H9 (cell line): ENCODE data around the gene CA12. TPM values are rescaled to one million over a fixed set of nuclear protein-coding genes. Genes with fewer than 3 reads are reported as not detected.

ENCODE experiments used
- DNase-seq: peaks from one replicate; pipeline ENCODE4 v3.0.0-alpha.2; 2017
- H2AFZ ChIP-seq: one replicate; pipeline ENCODE4 v1.6.1; 2013; ENCODE audit warnings: mild to moderate bottlenecking, low read length, control low read depth, moderate library complexity
- H2AK5ac ChIP-seq: 2 replicates; pipeline ENCODE4 v1.6.1; 2013; ENCODE audit warnings: low read length, control low read depth, mixed read lengths; ENCODE audit not compliant: insufficient read length
- H2BK120ac ChIP-seq: one replicate; pipeline ENCODE4 v1.6.1; 2013; ENCODE audit warnings: low read depth, mild to moderate bottlenecking, low read length, control low read depth, inconsistent platforms; ENCODE audit not compliant: poor library complexity, severe bottlenecking
- H2BK12ac ChIP-seq: 2 replicates; pipeline ENCODE4 v1.6.1; 2013; ENCODE audit warnings: low read length, control low read depth, mixed read lengths, low read depth; ENCODE audit not compliant: insufficient read length
- H2BK15ac ChIP-seq: 2 replicates; pipeline ENCODE4 v1.6.1; 2013; ENCODE audit warnings: low read depth, low read length, control low read depth
- H2BK20ac ChIP-seq: one replicate; pipeline ENCODE4 v1.6.1; 2013; ENCODE audit warnings: low read depth, mild to moderate bottlenecking, low read length, control low read depth, inconsistent platforms; ENCODE audit not compliant: poor library complexity, severe bottlenecking
- H2BK5ac ChIP-seq: 2 replicates; pipeline ENCODE4 v1.6.1; 2013; ENCODE audit warnings: low read length, control low read depth, mixed read lengths; ENCODE audit not compliant: insufficient read length
- H3K14ac ChIP-seq: 2 replicates; pipeline ENCODE4 v1.6.1; 2013; ENCODE audit warnings: low read length, control low read depth; ENCODE audit not compliant: insufficient read depth
- H3K18ac ChIP-seq: 2 replicates; pipeline ENCODE4 v1.6.1; 2013; ENCODE audit warnings: low read depth, mild to moderate bottlenecking, mixed read lengths, low read length, control low read depth; ENCODE audit not compliant: insufficient read length
- H3K23ac ChIP-seq: 2 replicates; pipeline ENCODE4 v1.6.1; 2013; ENCODE audit warnings: low read length, control low read depth, mixed read lengths, low read depth; ENCODE audit not compliant: insufficient read length
- H3K23me2 ChIP-seq: 2 replicates; pipeline ENCODE4 v1.6.1; 2013; ENCODE audit warnings: low read depth, mild to moderate bottlenecking, mixed read lengths, low read length, control low read depth; ENCODE audit not compliant: insufficient read length, poor library complexity, severe bottlenecking
- H3K27ac ChIP-seq: 2 replicates; pipeline ENCODE4 v1.5.1; 2013; ENCODE audit warnings: low read length, control low read depth, mixed read lengths, low read depth; ENCODE audit not compliant: insufficient read length
- H3K27me3 ChIP-seq: 2 replicates; pipeline ENCODE4 v1.6.1; 2013; ENCODE audit warnings: low read length, control low read depth, inconsistent platforms; ENCODE audit not compliant: insufficient read depth
- H3K4ac ChIP-seq: 2 replicates; pipeline ENCODE4 v1.6.1; 2013; ENCODE audit warnings: low read depth, mild to moderate bottlenecking, control low read depth, inconsistent platforms, low read length, moderate library complexity
- H3K4me1 ChIP-seq: 2 replicates; pipeline ENCODE4 v1.6.1; 2013; ENCODE audit warnings: low read length, control low read depth, inconsistent platforms; ENCODE audit not compliant: insufficient read depth
- H3K4me2 ChIP-seq: 2 replicates; pipeline ENCODE4 v1.6.1; 2013; ENCODE audit warnings: low read length, control low read depth, mixed read lengths; ENCODE audit not compliant: insufficient read length, insufficient read depth
- H3K56ac ChIP-seq: 2 replicates; pipeline ENCODE4 v1.6.1; 2013; ENCODE audit warnings: low read depth, mild to moderate bottlenecking, mixed read lengths, low read length, control low read depth; ENCODE audit not compliant: insufficient read length
- H3K79me1 ChIP-seq: 2 replicates; pipeline ENCODE4 v1.6.1; 2013; ENCODE audit warnings: low read depth, mild to moderate bottlenecking, moderate library complexity, low read length, control low read depth, inconsistent platforms; ENCODE audit not compliant: insufficient read depth, poor library complexity, severe bottlenecking
- H3K79me2 ChIP-seq: 2 replicates; pipeline ENCODE4 v1.6.1; 2013; ENCODE audit warnings: low read length, control low read depth, inconsistent platforms; ENCODE audit not compliant: insufficient read depth
- H3K9ac ChIP-seq: 2 replicates; pipeline ENCODE4 v1.6.1; 2013; ENCODE audit warnings: low read length, control low read depth, mixed read lengths; ENCODE audit not compliant: insufficient read length; ENCODE audit errors: extremely low read depth
- H3K9me3 ChIP-seq: one replicate; pipeline ENCODE4 v1.6.1; 2013; ENCODE audit warnings: low read depth, low read length, inconsistent platforms; ENCODE audit not compliant: control insufficient read depth
- H3T11ph ChIP-seq: one replicate; pipeline ENCODE4 v1.6.1; 2013; ENCODE audit warnings: mild to moderate bottlenecking, low read length, control low read depth, inconsistent platforms
- H4K20me1 ChIP-seq: one replicate; pipeline ENCODE4 v1.6.1; 2013; ENCODE audit not compliant: control insufficient read depth, insufficient read length, insufficient read depth
- H4K5ac ChIP-seq: 2 replicates; pipeline ENCODE4 v1.6.1; 2013; ENCODE audit warnings: low read depth, mild to moderate bottlenecking, mixed read lengths, low read length, control low read depth; ENCODE audit not compliant: insufficient read length
- H4K8ac ChIP-seq: replicated peaks from 2 replicates; pipeline ENCODE4 v1.6.1; 2013; ENCODE audit warnings: low read length, control low read depth, mixed read lengths, low read depth; ENCODE audit not compliant: insufficient read length
- H4K91ac ChIP-seq: 2 replicates; pipeline ENCODE4 v1.6.1; 2013; ENCODE audit warnings: low read depth, mild to moderate bottlenecking, moderate library complexity, mixed read lengths, low read length, control low read depth; ENCODE audit not compliant: insufficient read length
- H3K27ac Mint-ChIP-seq, 3 experiments: 2 replicates in 2 of 3; 3 replicates in 1 of 3; pipeline ENCODE4 v1.8.0; 2020 to 2021; ENCODE audit warnings: mixed read lengths in 3 of 3, mild to moderate bottlenecking in 1 of 3, moderate library complexity in 1 of 3
- H3K27me3 Mint-ChIP-seq: 2 replicates; pipeline ENCODE4 v1.8.0; 2021; ENCODE audit warnings: low read depth, mild to moderate bottlenecking, moderate library complexity, mixed read lengths
- H3K36me3 Mint-ChIP-seq, 3 experiments: 2 replicates in 2 of 3; 3 replicates in 1 of 3; pipeline ENCODE4 v1.8.0; 2020 to 2021; ENCODE audit warnings: low read depth in 3 of 3, mixed read lengths in 3 of 3; ENCODE audit not compliant: insufficient read depth in 1 of 3
- H3K4me1 Mint-ChIP-seq, 2 experiments: 2 replicates each; pipeline ENCODE4 v1.8.0; 2020; ENCODE audit warnings: mixed read lengths in 2 of 2
- H3K4me3 Mint-ChIP-seq, 2 experiments: 2 replicates in 1 of 2; 3 replicates in 1 of 2; pipeline ENCODE4 v1.8.0; 2020 to 2021; ENCODE audit warnings: mild to moderate bottlenecking in 2 of 2, mixed read lengths in 2 of 2, moderate library complexity in 1 of 2
- H3K9me3 Mint-ChIP-seq, 2 experiments: 2 replicates in 1 of 2; 3 replicates in 1 of 2; pipeline ENCODE4 v1.8.0; 2020; ENCODE audit warnings: mild to moderate bottlenecking in 2 of 2, mixed read lengths in 2 of 2, moderate library complexity in 1 of 2
- CTCF ChIP-seq: fragments of 200-600 bp; sonication (generic); conservative IDR thresholded peaks from 3 replicates; pipeline ENCODE4 v1.8.0; 2021; ENCODE audit warnings: antibody characterized with exemption, mild to moderate bottlenecking
- WGBS: extraction: QIAGEN DNeasy Blood & Tissue Kit; methylation state at CpG from one replicate; pipeline ENCODE4 v1.1.7; 2013; ENCODE audit warnings: missing lambda C conversion rate, low lambda C conversion rate, mixed read lengths; ENCODE audit not compliant: insufficient read length; ENCODE audit errors: extremely low coverage; 5-methylcytosine and 5-hydroxymethylcytosine counted together
- total RNA-seq: library from RNA; stranded (reverse); gene quantifications from 2 replicates; pipeline ENCODE4 v1.2.1, GENCODE V29; 2021

The CA12 gene
- total RNA-seq, 1 experiment from 2014 or later = 0.68 TPM

- H2BK5ac ChIP-seq = no peak overlapping the region
- H3K4me1 Mint-ChIP-seq = peaks cover 33 to 42% of the 10 kb centered on the region in 2 experiments
- peak overlapping the region in 1 of 2 experiments; percentile 83; a peak in 4 of 5 replicates for H3K4me3 Mint-ChIP-seq
- peaks cover 73% of the 10 kb centered on the region for H3K27me3 Mint-ChIP-seq
- no peak overlapping the region for H2BK20ac ChIP-seq
- H3K79me2 ChIP-seq = no peaks in the 10 kb centered on the region
- no peaks in the 10 kb centered on the region; a peak in 1 of 7 replicates for H3K36me3 Mint-ChIP-seq
- no peak overlapping the region for H2BK15ac ChIP-seq
- H3K79me1 ChIP-seq = no peaks in the 10 kb centered on the region
- H3K18ac ChIP-seq = no peak overlapping the region
- no peak overlapping the region for H4K91ac ChIP-seq
- H2AFZ ChIP-seq = no peak overlapping the region
- no peak overlapping the region for H4K8ac ChIP-seq
- H2AK5ac ChIP-seq = no peak overlapping the region
- no peak overlapping the region for H4K5ac ChIP-seq
- no peak overlapping the region for H3K23ac ChIP-seq
- no peak overlapping the region for H2BK12ac ChIP-seq
- H4K20me1 ChIP-seq = no peaks in the 10 kb centered on the region
- H3K9me3 ChIP-seq = no peaks in the 10 kb centered on the region
- peak overlapping the region in 1 of 3 experiments; percentile 20; a peak in 1 of 7 replicates for H3K27ac Mint-ChIP-seq
- no peak overlapping the region for H3K4ac ChIP-seq
- H2BK120ac ChIP-seq = no peak overlapping the region
- TF ChIP-seq CTCF = no peak
- H3K27ac ChIP-seq = no peak overlapping the region
- H3K4me2 ChIP-seq = no peak overlapping the region
- no peaks in the 10 kb centered on the region for H3K9me3 Mint-ChIP-seq
- no CpG with 5 or more reads among the region's 5 CpGs for WGBS
- DNase-seq = no peak
- peaks cover 11% of the 10 kb centered on the region for H3K23me2 ChIP-seq
- no peaks in the 10 kb centered on the region; the same call in 1 of the 2 replicates for H3K4me1 ChIP-seq
- no peak overlapping the region for H3T11ph ChIP-seq
- no peak overlapping the region for H3K56ac ChIP-seq
- no peak overlapping the region for H3K14ac ChIP-seq
- H3K9ac ChIP-seq = no peak overlapping the region
- peaks cover 9% of the 10 kb centered on the region; the same call in 1 of the 2 replicates for H3K27me3 ChIP-seq
Observed at GRCh38 chr15:63380151-63380807, 1.4 kb downstream of the CA12 start.
